Astrocyte (in vitro differentiated cells and primary cell): ENCODE results near the gene IL17D. TPM values are rescaled to one million over a fixed set of nuclear protein-coding genes. Genes with fewer than 3 reads are reported as not detected.

Experiments used
- DNase-seq: peaks from one replicate; pipeline ENCODE4 v3.0.0-alpha.2; 2010; ENCODE audit warnings: low read depth
- FAIRE-seq: peaks from 2 replicates; lab custom pipeline; 2011; peaks lifted over from hg19 to GRCh38; lab: Jason Lieb, UNC
- H2AFZ ChIP-seq: 2 replicates; pipeline ENCODE4 v1.6.0; 2012; ENCODE audit warnings: low read depth, low read length, inconsistent platforms
- H3K27ac ChIP-seq: 2 replicates; pipeline ENCODE4 v1.5.1; 2011; ENCODE audit warnings: low read depth, low read length, inconsistent platforms
- H3K27me3 ChIP-seq: 2 replicates; pipeline ENCODE4 v1.6.0; 2011; ENCODE audit warnings: low read length, inconsistent platforms; ENCODE audit not compliant: insufficient read depth
- H3K36me3 ChIP-seq: 2 replicates; pipeline ENCODE4 v1.5.1; 2011; ENCODE audit warnings: low read length, inconsistent platforms; ENCODE audit not compliant: insufficient read depth
- H3K4me1 ChIP-seq: 2 replicates; pipeline ENCODE4 v1.5.1; 2011; ENCODE audit warnings: low read length, inconsistent platforms; ENCODE audit not compliant: insufficient read depth
- H3K4me2 ChIP-seq: 2 replicates; pipeline ENCODE4 v1.6.0; 2012; ENCODE audit warnings: low read length, inconsistent platforms
- H3K4me3 ChIP-seq: 2 replicates; pipeline ENCODE4 v1.5.1; 2011; ENCODE audit warnings: low read depth, mild to moderate bottlenecking, low read length, inconsistent platforms; ENCODE audit not compliant: insufficient read depth
- H3K79me2 ChIP-seq: 2 replicates; pipeline ENCODE4 v1.6.0; 2012; ENCODE audit warnings: mild to moderate bottlenecking, low read length, inconsistent platforms; ENCODE audit not compliant: insufficient read depth
- H3K9ac ChIP-seq: 2 replicates; pipeline ENCODE4 v1.6.0; 2012; ENCODE audit warnings: mild to moderate bottlenecking, low read length, inconsistent platforms
- H3K9me3 ChIP-seq: 2 replicates; pipeline ENCODE4 v1.5.1; 2012; ENCODE audit warnings: low read depth, mild to moderate bottlenecking, low read length, inconsistent platforms; ENCODE audit not compliant: insufficient read depth
- H4K20me1 ChIP-seq: 2 replicates; pipeline ENCODE4 v1.6.0; 2012; ENCODE audit warnings: low read length, inconsistent platforms; ENCODE audit not compliant: insufficient read depth
- H3K27ac Mint-ChIP-seq: one replicate; pipeline ENCODE4 v1.8.0; 2021; ENCODE audit warnings: mild to moderate bottlenecking, mixed read lengths; ENCODE audit not compliant: unreplicated experiment
- H3K27me3 Mint-ChIP-seq: one replicate; pipeline ENCODE4 v1.8.0; 2021; ENCODE audit warnings: low read depth, mixed read lengths; ENCODE audit not compliant: unreplicated experiment
- H3K36me3 Mint-ChIP-seq: one replicate; pipeline ENCODE4 v1.8.0; 2021; ENCODE audit warnings: low read depth, mixed read lengths; ENCODE audit not compliant: unreplicated experiment
- H3K4me1 Mint-ChIP-seq: one replicate; pipeline ENCODE4 v1.8.0; 2021; ENCODE audit warnings: low read depth, mixed read lengths; ENCODE audit not compliant: unreplicated experiment
- H3K4me3 Mint-ChIP-seq: one replicate; pipeline ENCODE4 v1.8.0; 2021; ENCODE audit warnings: mild to moderate bottlenecking, moderate library complexity, mixed read lengths; ENCODE audit not compliant: unreplicated experiment
- H3K9me3 Mint-ChIP-seq: one replicate; pipeline ENCODE4 v1.8.0; 2021; ENCODE audit warnings: mild to moderate bottlenecking, mixed read lengths; ENCODE audit not compliant: unreplicated experiment
- EZH2 ChIP-seq: IDR thresholded peaks from 2 replicates; pipeline ENCODE4 v1.6.1; 2012; ENCODE audit warnings: mild to moderate bottlenecking, low read length, inconsistent platforms; ENCODE audit not compliant: insufficient read depth
- total RNA-seq: library from RNA; stranded (reverse); gene quantifications from 2 replicates; pipeline ENCODE4 v1.2.1, GENCODE V29; 2021
- TF ChIP-seq, protein P1 (sequence below): IDR thresholded peaks from 2 replicates; pipeline ENCODE4 v1.5.1; 2011; ENCODE audit warnings: low read depth, mild to moderate bottlenecking, inconsistent platforms, low read length, moderate library complexity; ENCODE audit not compliant: insufficient read depth

The IL17D gene
- total RNA-seq, 1 donor from 2014 or later = 1.9 TPM

DNA sequence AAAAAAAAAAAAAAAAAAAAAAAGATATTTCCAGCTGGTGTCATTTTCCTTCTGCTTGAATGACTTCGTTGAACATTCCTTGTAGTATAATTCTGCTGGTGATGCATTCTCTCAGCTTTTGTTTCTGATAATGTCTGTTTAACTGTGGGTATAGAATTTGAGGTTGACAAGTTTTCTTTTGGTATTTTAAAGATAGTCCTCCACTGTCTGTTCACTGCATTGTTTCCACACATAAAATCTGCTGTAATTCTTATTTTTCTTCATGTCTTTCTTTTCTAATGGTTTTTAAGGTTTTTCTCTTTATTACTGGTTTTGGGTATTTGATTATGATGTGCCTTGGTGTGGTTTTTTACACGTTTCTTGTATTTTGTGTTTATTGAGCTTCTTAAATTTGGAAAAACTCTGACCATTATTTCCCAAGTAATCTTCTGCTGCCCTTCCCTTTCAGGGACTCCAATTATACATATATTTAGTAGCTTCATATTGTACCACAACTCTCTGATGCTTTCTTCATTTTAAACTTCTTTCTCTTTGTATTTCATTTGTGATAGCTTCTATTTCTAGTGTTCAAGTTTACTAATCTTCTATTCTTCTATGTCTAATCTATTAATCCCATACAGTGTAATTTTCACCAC lies 63.9 kb downstream of the IL17D start:
- Histone ChIP-seq H3K9ac (no peak overlapping the region), H3K27ac (no peak overlapping the region), H3K4me2 (no peak overlapping the region), H2AFZ (no peak overlapping the region), H3K4me1 (peaks cover under 1% of the 10 kb centered on the region), H3K9me3 (no peaks in the 10 kb centered on the region), H4K20me1 (no peaks in the 10 kb centered on the region), H3K79me2 (peaks cover 3% of the 10 kb centered on the region), H3K36me3 (peaks cover 2% of the 10 kb centered on the region), H3K4me3 (no peak overlapping the region), H3K27me3 (no peaks in the 10 kb centered on the region)
- Mint-ChIP-seq H3K27ac (no peak overlapping the region), H3K36me3 (peaks cover 15% of the 10 kb centered on the region), H3K9me3 (peaks cover 15% of the 10 kb centered on the region), H3K4me3 (no peak overlapping the region), H3K4me1 (peaks cover 2% of the 10 kb centered on the region), H3K27me3 (no peaks in the 10 kb centered on the region)
- DNase-seq = no peak
- no peak for FAIRE-seq
- no peak for TF ChIP-seq EZH2
- TF ChIP-seq, protein P1, sequence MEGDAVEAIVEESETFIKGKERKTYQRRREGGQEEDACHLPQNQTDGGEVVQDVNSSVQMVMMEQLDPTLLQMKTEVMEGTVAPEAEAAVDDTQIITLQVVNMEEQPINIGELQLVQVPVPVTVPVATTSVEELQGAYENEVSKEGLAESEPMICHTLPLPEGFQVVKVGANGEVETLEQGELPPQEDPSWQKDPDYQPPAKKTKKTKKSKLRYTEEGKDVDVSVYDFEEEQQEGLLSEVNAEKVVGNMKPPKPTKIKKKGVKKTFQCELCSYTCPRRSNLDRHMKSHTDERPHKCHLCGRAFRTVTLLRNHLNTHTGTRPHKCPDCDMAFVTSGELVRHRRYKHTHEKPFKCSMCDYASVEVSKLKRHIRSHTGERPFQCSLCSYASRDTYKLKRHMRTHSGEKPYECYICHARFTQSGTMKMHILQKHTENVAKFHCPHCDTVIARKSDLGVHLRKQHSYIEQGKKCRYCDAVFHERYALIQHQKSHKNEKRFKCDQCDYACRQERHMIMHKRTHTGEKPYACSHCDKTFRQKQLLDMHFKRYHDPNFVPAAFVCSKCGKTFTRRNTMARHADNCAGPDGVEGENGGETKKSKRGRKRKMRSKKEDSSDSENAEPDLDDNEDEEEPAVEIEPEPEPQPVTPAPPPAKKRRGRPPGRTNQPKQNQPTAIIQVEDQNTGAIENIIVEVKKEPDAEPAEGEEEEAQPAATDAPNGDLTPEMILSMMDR = no peak

DNA sequence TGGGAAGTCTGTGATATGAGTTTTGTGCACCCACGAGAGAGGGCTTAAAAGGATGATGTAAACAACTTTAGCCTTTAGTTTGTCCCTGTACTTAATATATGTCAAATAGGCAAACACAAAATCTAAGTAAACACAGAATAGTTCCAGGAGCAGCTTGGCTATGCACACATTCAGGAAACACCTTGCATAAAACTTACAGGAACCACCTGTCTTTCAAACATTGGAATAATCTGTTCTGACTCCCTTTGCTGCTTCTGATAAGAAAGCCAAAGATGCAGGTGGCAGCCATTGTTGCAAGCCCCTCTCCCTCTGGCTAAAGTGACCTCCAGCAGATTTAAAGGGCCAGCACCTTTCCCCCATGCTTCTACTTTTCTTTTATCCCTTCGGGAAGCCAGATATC lies 65.6 kb downstream of the IL17D start:
- Histone ChIP-seq H2AFZ (no peak overlapping the region), H3K36me3 (peaks cover 2% of the 10 kb centered on the region), H3K9ac (no peak overlapping the region), H3K9me3 (no peaks in the 10 kb centered on the region), H4K20me1 (no peaks in the 10 kb centered on the region), H3K4me3 (no peak overlapping the region), H3K27ac (no peak overlapping the region), H3K4me2 (no peak overlapping the region), H3K27me3 (no peaks in the 10 kb centered on the region), H3K4me1 (peaks cover 9% of the 10 kb centered on the region), H3K79me2 (peaks cover 14% of the 10 kb centered on the region)
- FAIRE-seq (no peak), DNase-seq (no peak)
- peaks cover 15% of the 10 kb centered on the region for H3K36me3 Mint-ChIP-seq
- H3K4me3 Mint-ChIP-seq = no peak overlapping the region
- peaks cover 15% of the 10 kb centered on the region for H3K9me3 Mint-ChIP-seq
- no peak overlapping the region for H3K27ac Mint-ChIP-seq
- H3K27me3 Mint-ChIP-seq = no peaks in the 10 kb centered on the region
- H3K4me1 Mint-ChIP-seq = peaks cover 4% of the 10 kb centered on the region
- no peak for TF ChIP-seq EZH2

- peaks cover 4% of the 10 kb centered on the region for H3K4me1 Mint-ChIP-seq
- H3K4me3 Mint-ChIP-seq = no peak overlapping the region
- H3K9me3 ChIP-seq = no peaks in the 10 kb centered on the region
- H3K9ac ChIP-seq = no peak overlapping the region
- H3K27ac ChIP-seq = no peak overlapping the region
- H3K27me3 Mint-ChIP-seq = no peaks in the 10 kb centered on the region
- H3K36me3 ChIP-seq = peaks cover 2% of the 10 kb centered on the region
- TF ChIP-seq EZH2 = no peak
- TF ChIP-seq, protein P1 = no peak
- H3K4me1 ChIP-seq = peaks cover 9% of the 10 kb centered on the region
- DNase-seq (no peak), FAIRE-seq (no peak)
- H3K9me3 Mint-ChIP-seq = peaks cover 15% of the 10 kb centered on the region
- no peak overlapping the region for H2AFZ ChIP-seq
- H3K27ac Mint-ChIP-seq = no peak overlapping the region
- H3K27me3 ChIP-seq = no peaks in the 10 kb centered on the region
- no peaks in the 10 kb centered on the region for H4K20me1 ChIP-seq
- H3K79me2 ChIP-seq = peaks cover 14% of the 10 kb centered on the region
- no peak overlapping the region for H3K4me3 ChIP-seq
- H3K4me2 ChIP-seq = no peak overlapping the region
- H3K36me3 Mint-ChIP-seq = peaks cover 15% of the 10 kb centered on the region
Measured at GRCh38 chr13:20769834-20770233, 66.3 kb downstream of the IL17D start.

Other genes starting within 250 kb of the IL17D start
- 3.7 and 4.0 TPM in 2 replicates for gene CRYL1, start 177.8 kb upstream of the IL17D start, total RNA-seq
- gene IFT88, start 136.5 kb upstream of the IL17D start, total RNA-seq = 7.6 and 8.0 TPM in 2 replicates
- 6.7 and 7.1 TPM in 2 replicates for gene EEF1AKMT1, start 70.3 kb downstream of the IL17D start, total RNA-seq
- 19.3 and 19.9 TPM in 2 replicates for gene XPO4, start 199.0 kb downstream of the IL17D start, total RNA-seq